NCI-H1436 treated with DMSO at 0.1 percent for 48 hours (cell line): ENCODE data around the gene CSAD.
"Not testable (repeated sequence)": the region's sequence is repeated elsewhere in the genome, so short reads cannot be mapped to it uniquely, and the experiment has no call there.

ENCODE experiments used
- DNase-seq: peaks from one replicate; lab custom pipeline; 2025; lab: John Stamatoyannopoulos, UW

Gene CSAD

DNA sequence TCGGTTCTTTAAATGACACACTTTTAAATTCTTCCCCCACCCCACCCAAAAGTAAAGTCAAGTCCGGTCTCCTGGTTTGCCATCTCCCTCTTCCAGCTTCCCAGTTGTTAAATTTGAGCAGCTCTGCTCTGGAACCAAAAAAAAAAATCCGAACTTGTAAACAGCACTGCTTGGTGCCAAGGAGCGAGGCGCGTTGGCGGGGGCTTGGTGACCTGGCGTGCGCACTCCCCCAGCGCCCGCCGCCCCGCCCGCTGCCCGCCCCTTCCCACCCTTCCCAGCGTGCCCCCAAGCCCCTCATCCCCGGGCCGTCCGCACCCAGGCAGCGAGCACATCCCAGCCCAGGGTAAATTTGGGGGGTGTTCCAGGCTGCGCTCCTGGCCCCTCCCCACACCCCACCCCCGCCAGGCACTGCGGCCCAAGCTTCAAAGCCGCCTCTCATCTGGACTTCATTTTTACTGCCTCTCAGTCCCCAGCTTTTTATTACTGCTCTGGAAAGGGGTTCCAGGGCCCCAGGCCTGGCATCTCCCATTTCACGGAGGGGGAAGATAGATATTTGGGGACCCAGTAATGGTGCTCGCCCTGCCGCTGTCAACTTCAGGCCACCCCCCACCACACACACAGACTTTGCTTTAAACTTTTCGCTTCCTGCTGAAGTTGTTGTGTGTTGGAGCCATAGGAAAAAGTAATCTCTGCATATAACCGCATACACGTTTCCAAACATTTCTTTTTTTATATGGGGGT, 38.0 kb upstream of the CSAD start:
- no peak for DNase-seq

DNA sequence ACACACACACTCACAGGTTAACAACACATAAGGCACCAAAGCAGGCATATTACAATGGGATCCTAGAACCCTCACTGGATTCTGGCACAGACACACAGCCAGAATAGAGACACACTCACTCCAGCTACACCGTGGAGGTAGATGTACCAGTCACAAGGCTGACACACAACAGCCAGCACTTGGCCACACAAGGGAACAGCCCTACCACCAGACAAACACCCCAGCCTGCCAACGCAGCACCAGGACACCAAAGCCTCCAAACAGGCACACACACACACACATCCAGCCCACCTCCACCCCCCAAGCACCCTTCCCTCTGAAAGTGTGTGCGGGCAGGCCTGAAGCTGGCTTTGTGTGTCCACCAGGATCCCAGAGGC, 37.2 kb upstream of the CSAD start:
- no peak for DNase-seq

DNA sequence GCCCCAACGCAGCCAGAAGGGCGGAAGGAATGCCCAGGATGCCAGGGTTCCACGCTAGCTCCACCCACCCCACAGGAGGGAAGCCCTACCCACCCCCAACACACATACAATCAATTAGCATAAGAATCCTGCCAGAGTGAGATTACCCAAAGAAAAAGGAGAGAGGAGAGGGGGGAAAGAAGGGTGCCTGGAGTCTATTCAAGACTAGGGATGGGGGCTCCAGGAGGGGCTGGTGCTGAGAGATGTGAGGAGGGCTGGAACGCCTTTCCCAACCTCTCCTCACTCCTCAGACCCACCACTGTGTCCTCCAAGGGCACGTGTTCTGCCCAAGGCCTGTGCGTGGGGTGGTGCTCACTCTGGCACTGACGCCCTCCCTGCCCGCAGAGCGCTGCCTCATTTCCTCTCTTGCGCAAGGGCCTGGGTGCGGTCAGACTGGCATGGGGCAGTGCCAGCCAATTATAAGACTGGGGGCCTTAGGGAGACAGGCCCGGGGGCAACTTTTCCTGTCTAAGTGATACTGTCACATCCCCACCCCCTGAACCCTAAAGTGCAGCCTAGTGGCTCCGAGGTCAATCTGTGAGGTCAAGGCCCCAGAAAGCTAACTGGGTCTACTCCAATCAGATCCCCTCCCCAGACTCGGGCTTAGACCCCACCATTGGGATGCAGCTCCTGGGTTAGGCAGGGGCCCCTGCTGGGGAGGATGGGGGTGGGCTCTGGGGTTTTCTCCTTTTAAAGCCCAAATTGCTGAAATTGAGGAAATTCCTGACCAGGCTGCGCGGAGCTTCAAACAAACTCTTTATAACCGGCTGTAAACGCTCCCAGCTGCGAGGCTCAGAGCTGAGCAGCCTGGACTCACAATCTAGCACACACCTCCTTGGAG, 36.6 kb upstream of the CSAD start:
- DNase-seq: no peak

DNA sequence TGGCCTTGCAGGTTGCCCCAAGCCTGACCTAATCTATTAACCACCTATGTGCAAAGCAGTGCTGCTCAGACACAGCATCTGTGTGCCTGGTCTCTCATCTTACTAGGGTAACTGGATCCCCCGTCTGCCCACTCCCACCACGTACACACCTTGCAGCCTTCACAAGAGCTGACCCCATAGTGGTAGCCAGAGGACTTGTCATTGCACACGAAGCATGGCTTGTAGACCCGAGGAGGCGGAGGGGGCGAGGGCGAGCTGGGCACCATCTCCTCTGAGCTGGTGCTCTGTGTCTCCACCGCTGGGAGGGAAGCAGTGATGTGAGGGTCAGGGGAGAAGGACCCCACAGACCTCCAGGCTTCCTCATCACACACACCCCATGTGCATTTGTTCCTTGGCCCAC, 34.8 kb upstream of the CSAD start:
- DNase-seq: no peak

DNA sequence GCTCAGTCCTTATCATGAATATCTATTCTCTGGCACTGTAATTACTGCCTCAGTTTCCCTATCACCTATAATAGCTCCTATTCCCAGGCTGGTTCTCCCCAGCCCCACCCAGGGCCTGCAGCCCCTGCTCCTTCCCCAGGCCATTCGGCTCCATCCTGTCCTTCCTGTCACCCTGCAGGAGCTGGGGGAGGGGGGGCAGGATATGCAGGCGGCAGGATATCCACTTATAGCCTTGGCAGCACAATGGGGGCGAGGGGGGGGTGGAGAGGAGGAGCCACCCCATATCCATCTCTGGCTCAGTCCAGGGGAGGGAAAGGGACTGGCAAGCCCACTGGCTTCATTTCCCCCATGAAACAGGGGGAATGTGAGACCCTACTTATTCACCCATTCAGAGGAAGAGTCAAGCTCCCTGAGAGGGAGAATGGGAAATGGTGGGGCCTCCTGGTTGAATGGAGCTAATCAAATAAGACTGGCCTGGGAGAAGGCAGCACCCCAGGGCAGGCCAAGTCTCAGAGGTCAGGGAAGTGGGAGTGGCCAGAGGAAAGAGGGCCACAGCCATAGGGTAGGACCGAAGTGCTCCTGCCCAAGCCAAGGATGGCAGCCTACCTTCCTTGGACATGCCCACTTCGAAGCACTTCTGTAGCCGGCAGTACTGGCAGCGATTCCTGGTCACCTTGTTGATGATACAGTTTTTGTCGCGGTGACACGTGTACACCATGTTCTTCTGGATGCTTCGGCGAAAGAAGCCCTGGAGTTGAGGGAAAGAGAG, 34.1 kb upstream of the CSAD start:
- no peak for DNase-seq

DNA sequence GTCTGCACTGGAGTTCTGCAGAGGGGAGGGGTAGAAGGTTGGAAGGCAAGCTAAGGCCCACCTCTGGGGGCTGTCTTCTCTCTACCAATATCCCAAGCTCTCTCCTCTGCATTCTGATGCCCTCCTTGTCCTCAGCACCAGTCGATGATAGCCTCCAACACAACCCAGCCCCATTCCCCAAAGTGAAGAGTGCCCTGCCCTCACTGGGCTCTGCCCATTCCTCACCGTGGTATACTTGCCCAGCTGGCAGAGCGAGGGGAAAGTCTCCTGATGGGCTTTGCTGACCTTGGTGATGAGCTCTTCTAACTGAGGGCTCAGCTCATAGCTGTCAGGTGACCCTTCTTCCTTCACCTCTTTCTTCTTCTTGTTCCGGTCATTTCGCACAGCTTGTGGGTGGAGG, 33.5 kb upstream of the CSAD start:
- no peak for DNase-seq

DNA sequence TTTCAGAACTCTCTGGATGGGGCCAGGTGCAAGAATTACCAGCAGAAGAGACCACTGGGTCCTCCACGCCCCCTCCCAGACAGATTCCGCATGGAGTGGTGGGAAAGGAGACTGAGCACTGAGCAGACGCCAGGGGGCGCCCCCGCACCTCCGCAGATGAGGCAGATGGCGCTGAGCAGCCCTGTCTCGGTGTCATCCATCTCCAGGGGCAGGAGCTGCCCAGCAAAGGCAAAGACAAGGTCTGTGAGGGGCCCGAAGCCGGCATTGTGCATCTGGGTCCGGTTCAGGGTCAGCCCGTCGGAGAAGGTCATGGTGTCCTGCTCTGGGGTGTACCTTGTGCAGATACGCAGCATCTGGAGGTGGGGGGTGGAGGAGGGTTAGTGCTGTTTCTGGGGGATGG, 32.6 kb upstream of the CSAD start:
- DNase-seq: no peak

DNA sequence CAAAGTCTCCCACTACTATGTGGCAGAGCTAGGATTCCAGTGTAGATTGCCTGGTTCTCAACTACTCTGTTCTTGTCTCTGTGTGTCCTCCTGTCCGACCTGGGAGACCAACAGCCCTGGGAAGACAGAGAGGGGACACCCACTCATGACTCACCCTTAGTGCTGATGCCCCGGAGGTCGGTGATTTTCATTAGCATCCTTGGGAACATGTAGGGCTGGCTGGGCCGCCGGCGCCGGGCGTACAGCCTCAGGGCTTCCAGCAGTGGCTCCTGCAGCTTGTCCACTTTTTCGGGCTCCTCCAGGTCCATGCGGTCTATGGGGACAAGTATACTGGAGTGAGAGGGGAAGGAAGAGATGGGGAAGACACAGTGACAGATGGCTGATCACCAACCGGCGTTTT, 32.2 kb upstream of the CSAD start:
- DNase-seq: no peak

DNA sequence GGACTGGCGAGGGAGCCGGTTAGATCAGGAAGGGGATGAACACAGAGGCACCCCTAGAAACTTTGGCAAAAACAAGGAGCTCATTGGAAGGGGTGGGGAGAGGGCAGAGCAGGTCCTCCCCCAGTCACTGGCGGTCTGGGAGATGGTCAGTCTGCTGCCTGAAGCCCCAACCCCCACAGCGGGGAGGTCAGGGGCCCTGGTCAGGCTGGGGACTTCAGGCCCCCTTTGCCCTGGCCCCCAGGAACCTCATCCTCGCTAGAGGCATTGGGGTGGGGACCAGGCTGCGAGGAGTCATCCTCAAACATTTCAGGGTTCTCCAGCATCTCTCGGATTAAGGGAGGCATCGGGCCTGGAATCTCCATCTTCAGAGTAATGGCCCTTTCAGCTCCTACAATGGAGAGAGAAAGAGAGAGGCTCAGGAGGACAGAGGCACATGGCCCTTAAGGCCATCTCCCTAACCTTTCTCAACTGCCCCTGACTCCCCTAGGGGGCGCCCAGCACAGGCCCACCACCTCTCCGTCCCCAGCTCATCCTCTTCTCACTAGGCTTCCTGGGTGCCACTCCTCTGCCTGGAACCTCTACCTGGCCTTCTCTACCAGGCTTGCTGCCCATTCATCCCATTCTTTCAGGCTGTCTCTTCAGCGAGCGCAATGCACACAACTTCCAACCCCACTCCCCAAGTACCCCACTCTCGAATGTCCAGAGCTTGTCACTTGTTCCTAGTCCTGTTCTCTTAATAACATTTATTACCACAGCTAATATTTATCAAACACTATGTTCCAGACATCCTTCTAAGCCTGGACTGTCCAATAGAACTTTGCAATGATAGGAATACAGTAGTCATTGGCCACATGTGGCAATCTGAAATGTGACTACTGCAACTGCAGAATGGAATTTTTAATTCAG, 31.0 kb upstream of the CSAD start:
- DNase-seq: no peak

DNA sequence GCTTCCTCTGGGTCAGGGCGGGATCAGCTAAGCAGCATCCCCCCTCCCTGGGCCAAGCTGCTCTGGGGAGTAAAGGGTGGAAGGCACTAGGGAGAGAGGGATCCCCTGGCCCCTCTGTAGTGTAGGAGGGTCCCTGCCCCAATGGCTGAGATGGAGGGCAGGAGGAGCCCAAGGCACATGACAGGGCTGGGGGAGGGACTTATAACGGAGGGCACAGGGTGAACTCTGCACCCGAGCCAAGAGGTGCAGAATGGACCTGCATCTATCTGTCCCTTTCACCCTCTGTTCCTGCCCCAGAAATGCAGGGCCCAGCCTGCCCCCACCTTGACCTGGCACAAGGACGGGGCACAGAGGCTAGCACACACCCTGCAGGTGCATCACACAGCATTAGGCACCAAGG, 30.1 kb upstream of the CSAD start:
- DNase-seq: no peak

DNA sequence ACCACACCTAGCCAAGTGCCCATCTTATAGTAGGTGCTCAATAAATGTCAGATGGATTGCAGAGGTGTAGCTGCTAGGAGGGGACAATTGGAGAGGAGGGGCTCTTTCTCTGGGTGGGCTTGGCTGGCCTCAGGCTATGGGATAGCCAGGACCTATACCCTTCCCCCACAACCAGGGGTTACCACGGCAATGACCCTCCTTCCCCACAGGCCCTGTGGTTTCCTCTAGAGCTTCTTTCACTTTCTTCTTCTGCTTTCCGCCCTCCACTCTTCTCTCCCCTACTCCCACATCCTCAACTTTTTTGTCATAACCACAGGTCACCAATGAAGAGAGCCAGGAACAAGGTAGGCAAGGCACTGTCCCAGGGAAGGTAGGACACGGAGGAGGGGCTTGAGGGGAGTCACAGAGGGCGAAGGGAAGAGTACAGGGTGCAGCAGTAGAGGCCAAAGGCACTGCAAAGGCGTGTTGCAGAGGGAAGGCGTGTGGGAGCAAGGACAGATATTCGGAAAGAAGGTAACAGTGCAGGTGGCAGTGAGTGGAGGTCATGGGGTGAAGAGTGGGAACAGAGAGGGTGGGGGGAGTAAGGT, 28.2 kb upstream of the CSAD start:
- no peak for DNase-seq

DNA sequence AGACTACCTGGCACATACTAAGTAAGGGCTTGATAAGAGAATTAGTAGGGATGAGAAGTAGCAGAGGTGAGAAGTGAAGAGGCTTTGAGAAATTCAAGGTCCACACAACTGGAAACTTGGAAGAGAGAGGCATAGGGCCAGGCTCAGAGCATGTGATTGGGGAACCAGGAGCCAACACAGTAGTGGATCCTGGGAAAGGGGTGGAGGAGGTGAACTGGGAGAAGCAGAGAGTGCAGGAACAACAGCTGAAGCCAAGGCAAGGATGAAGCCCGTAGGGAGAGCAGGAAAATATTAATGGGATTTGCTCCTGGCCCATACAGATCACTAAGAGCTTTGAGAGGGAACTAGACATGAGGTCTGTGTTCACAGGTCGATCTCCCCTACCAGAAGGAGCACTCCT, 27.7 kb upstream of the CSAD start:
- no peak for DNase-seq

DNA sequence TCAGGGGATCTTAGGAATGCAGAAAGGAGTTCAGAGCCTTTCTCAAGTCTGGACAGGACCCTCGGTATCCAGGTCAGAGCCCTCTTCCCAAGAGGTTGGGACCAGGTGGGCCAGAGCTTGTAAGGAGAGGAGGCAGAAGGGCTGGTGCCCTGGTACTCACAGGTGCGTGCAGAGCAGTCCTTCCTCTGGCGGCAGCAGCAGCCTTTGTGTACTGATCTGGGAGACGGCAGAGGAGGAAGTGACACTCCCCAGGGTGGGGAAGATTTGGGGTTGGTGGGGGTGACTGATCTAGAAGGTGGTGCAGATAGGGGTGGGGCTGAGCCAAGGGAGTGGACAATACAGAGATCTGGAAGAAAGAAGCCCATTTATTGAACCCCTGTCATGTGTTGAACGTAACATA, 26.3 kb upstream of the CSAD start, which contains the start of gene ITGB7:
TSS of gene ITGB7 (minus strand) at position 210 of the 400 bp plus-strand sequence. CDS start 6,808 bp downstream, outside the sequence.
- DNase-seq: no peak

DNA sequence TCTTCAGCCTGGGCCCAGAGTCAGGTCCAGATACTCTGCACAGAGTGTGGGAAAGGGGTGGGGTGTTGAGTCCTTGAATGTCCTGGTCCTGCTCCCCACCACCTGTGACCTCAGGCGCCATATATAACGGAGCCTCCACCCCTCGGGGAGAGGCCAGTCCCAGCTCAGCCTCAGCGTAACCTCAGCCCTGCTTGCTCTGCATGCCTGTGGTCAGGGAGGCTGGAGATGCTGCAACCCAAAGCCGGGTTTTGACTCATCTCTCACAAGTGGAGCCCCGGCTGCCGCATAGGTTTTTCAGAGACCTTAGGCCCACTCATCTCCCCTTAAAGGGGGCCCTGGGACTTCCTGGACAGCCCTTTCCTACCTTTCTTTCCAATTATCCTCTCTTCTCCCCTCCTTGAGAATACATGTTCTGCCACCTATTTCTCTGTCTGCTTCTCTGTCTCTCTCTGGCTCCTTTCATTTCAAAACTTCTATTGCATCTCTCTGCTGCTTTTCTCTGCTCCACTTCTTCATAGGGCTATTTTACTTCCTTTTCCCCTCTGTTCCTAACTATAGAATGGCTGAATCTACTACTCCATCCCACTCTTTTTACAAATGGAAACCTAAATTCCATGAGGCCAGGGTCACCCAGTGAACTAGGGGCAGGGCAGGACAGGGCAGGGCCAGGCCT, 25.2 kb upstream of the CSAD start:
- DNase-seq: no peak

DNA sequence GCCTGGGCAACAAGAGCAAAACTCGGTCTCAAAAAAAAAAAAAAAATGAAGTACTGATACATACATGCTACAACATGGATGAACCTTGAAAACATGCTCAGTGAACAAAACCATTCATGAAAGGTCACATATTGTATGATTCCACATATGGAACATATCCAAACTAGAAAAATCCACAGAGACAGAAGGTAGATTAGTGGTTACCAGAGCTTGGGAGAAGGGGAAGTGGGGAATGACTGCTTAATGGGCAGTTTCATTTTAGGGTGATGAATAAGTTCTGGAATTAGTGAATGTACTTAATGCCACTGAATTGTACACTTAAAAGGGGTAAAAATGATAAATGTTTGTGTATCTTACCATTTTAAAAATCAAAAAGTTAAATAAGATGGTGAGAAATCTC, 23.6 kb upstream of the CSAD start:
- no peak for DNase-seq

DNA sequence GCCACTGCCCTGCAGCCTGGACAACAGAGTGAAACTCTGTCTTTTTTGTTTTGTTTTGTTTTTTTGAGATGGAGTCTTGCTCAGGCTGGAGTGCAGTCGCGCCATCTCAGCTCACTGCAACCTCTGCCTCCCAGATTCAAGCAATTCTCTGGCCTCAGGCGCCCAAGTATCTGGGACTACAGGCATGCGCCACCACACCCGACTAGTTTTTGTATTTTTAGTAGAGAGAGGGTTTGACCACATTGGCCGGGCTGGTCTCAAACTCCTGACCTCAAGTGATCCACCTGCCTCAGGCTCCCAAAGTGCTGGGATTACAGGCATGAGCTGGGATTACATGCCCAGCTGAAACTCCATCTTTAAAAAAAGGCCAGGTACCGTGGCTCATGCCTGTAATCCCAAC, 21.6 kb upstream of the CSAD start:
- DNase-seq: not testable (repeated sequence)

DNA sequence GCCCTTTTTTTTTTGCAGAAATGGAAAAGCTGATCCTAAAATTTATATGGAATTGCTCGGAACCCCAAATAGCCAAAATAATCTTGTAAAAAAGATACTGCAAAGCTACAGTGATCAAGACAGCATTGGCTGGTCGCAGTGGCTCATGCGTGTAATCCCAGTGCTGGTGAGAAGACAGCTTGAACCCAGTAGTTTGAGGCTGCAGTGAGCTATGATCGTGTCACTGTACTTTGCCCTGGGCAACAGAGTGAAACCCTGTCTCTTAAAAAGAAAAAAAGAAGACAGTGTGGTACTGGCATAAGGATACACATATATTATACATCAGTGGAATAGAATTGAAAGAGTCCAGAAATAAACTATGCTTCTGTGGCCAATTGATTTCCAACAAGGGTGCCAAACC, 20.9 kb upstream of the CSAD start:
- DNase-seq: no peak

DNA sequence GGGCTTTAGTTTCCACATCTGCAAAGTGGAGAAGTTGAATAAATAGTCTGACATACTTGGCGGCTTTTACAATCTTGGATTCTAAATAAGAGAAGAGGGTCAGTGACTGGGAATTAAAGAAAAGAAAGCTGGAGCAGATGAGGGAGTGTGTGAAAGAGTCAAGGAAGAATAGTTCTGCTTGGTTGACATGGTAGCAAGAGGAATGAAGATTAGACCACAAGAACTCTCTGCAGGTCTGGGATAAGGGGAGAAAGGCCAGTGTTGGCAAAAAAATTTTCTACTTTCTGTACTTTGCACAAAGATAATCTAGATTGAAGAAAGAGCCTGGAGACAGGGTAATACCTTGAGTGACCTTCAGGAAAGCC, 20.4 kb upstream of the CSAD start:
- no peak for DNase-seq

DNA sequence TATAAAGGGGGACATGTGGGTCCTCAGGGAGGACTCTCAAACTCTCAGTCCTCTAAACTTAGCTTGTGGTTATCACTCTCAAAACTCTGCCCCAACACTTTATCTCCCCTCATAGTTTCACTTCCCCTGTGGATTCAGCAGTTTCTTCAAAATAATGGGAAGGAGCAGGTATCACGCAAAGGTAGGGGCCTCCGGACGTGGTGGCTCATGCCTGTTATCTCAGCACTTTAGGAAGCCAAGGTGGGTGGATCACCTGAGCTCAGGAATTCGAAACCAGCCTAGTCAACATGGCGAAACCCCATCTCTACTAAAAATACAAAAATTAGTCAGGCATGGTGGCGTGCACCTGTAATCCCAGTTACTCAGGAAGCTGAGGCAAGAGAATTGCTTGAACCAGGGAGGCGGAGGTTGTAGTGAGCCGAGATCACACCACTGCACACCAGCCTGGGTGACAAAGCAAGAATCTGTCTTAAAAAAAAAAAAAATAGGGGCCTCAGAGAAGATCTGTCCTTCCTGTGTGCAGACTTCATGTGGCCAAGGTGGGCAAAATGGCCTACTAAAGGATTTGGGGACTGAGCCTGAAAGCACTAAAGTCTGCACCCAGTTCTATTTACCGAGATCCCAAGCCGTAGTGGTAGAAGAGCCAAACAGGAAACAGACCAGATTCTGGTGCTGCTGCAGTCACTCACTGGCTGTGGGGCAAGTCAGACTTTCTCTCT, 19.9 kb upstream of the CSAD start:
- DNase-seq: no peak

DNA sequence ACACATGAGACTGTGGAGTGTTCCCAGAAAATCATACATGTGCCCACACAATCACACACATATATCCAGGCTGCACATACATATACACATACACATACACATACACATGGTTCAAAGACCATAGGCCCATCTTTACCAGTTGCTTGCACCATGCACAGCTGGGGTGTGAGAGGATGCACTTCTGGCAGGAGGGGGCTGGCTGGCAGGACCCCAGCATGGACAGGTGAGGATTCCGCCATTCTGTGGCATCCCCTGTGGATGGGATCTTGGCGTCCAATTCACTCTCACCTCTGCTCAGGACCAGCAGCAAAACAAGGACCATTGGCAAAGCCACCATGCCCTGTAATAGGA, 19.4 kb upstream of the CSAD start:
- DNase-seq: no peak
